Caco-2 (cell line): ENCODE data around the gene ADRA2A. TPM values are rescaled to one million over a fixed set of nuclear protein-coding genes. Genes with fewer than 3 reads are reported as not detected.

Experiments
- BruUV-seq: library from RNA; stranded (reverse); fragments of 400-500 nt; replicated peaks from 2 replicates; lab custom pipeline; 2021; lab: Mats Ljungman, UMichigan
- CTCF ChIA-PET: fragments of 300-600 bp; sonication (Branson Sonifier 250); formaldehyde crosslinking; loops from one replicate; lab custom pipeline; 2022; ENCODE audit warnings: antibody characterized with exemption; lab: Charles Lee
- POLR2A ChIA-PET: fragments of 300-600 bp; sonication (Branson Sonifier 250); formaldehyde crosslinking; loops from one replicate; lab custom pipeline; 2022; ENCODE audit warnings: antibody characterized with exemption; lab: Charles Lee
- DNase-seq, 2 experiments: peaks; one replicate each; pipeline versions ENCODE4 v3.0.0 to v3.0.0-alpha.2; 2020 to 2022
- H3K27me3 ChIP-seq: replicated peaks from 2 replicates; pipeline ENCODE4 v1.6.0; 2011; ENCODE audit warnings: low read length; ENCODE audit not compliant: control insufficient read depth, insufficient read depth
- H3K36me3 ChIP-seq: 2 replicates; pipeline ENCODE4 v1.5.1; 2011; ENCODE audit warnings: low read length; ENCODE audit not compliant: control insufficient read depth, insufficient read depth
- H3K4me1 ChIP-seq: fragments of 250-450 bp; sonication (Bioruptor Pico); 2 replicates; pipeline ENCODE4 v1.5.1; 2020; ENCODE audit warnings: mild to moderate bottlenecking
- H3K4me3 ChIP-seq: 2 replicates; pipeline ENCODE4 v1.5.1; 2011; ENCODE audit warnings: low read depth, mild to moderate bottlenecking, control low read depth, low read length
- H3K9me3 ChIP-seq: fragments of 250-450 bp; sonication (Bioruptor Pico); 2 replicates; pipeline ENCODE4 v1.5.1; 2020; ENCODE audit warnings: mild to moderate bottlenecking, moderate library complexity
- H3K27ac Mint-ChIP-seq: one replicate; pipeline ENCODE4 v1.8.0; 2022; ENCODE audit warnings: mixed read lengths; ENCODE audit not compliant: unreplicated experiment
- H3K27me3 Mint-ChIP-seq: one replicate; pipeline ENCODE4 v1.8.0; 2022; ENCODE audit warnings: mixed read lengths; ENCODE audit not compliant: insufficient read depth, unreplicated experiment
- H3K36me3 Mint-ChIP-seq: one replicate; pipeline ENCODE4 v1.8.0; 2022; ENCODE audit warnings: mild to moderate bottlenecking, mixed read lengths; ENCODE audit not compliant: insufficient read depth, unreplicated experiment
- H3K4me1 Mint-ChIP-seq: one replicate; pipeline ENCODE4 v1.8.0; 2022; ENCODE audit warnings: low read depth, mixed read lengths; ENCODE audit not compliant: unreplicated experiment
- H3K4me3 Mint-ChIP-seq: one replicate; pipeline ENCODE4 v1.8.0; 2022; ENCODE audit warnings: mild to moderate bottlenecking, moderate library complexity, mixed read lengths; ENCODE audit not compliant: unreplicated experiment
- H3K9me3 Mint-ChIP-seq: one replicate; pipeline ENCODE4 v1.8.0; 2022; ENCODE audit warnings: mixed read lengths; ENCODE audit not compliant: unreplicated experiment
- intact Hi-C: fragments of 100-400 bp; cut with micrococcal nuclease; formaldehyde crosslinking; loops from one replicate; pipeline ENCODE4 v1.10.0; 2022; ENCODE audit not compliant: unreplicated experiment
- total RNA-seq: library from RNA; stranded (reverse); gene quantifications from 2 replicates; pipeline ENCODE4 v1.2.3, GENCODE V29; 2022
- TF ChIP-seq, protein P1 (sequence below), 2 experiments: fragments of 200-600 bp in 1 of 2; IDR thresholded peaks; 1 replicate in 1 of 2; 2 replicates in 1 of 2; pipeline versions ENCODE4 v1.5.1 to v1.8.0; 2011 to 2022; ENCODE audit warnings: antibody characterized with exemption in 1 of 2, control low read depth in 1 of 2, inconsistent platforms in 1 of 2, low read depth in 1 of 2, low read length in 1 of 2, mild to moderate bottlenecking in 1 of 2, moderate library complexity in 1 of 2; ENCODE audit not compliant: insufficient read depth in 1 of 2, severe bottlenecking in 1 of 2, unreplicated experiment in 1 of 2

The ADRA2A gene
- total RNA-seq, 1 experiment from 2014 or later = 0.70 TPM

DNA sequence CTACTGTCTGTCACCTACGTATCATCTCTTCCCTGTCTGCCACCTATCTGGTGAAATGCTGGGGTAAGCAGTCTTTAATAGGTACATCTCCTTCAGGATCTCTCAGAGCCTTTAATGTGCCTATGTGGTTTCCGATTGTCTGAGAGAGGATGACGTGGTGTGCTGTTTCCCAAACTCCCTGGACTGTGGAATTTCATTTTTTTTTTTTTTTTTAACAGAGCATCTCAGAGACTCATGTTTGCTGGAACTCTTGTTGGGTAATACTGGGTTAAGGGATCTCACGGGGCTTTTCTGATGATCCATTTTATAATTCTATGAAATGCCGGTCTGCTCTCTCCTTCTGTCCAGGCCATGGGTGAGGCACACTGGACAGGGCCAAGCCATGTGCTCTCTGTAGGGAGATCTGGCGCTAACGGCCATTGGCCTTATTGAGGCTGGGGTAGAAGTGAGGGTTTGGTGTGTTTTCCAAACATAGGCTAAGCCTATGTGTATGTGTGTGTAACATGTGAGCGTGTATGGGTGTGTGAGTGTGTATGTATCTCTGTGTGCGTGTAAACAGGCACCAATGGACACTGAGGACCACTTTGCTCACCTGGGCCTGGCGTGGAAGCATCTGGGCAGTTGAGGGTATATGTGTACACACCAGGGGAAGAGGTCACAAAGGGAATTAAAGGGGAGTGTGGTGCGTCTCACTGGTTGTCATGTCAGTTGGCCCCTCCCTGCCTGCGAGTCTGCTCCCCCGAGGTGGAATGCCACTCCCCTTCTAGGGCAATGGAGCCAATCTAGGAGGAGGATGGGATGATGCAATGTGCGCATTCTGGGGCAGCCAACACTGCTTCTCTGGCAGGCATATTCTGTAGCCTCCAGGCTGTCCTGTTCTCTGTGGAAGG, 7.8 kb downstream of the ADRA2A start:
- Mint-ChIP-seq H3K27me3 (peaks cover 16% of the 10 kb centered on the region), H3K4me3 (no peak overlapping the region), H3K4me1 (no peaks in the 10 kb centered on the region), H3K36me3 (no peaks in the 10 kb centered on the region), H3K9me3 (no peaks in the 10 kb centered on the region), H3K27ac (no peak overlapping the region)
- H3K4me1 ChIP-seq = no peaks in the 10 kb centered on the region
- H3K9me3 ChIP-seq = no peaks in the 10 kb centered on the region
- H3K4me3 ChIP-seq = no peak overlapping the region
- H3K36me3 ChIP-seq = no peaks in the 10 kb centered on the region
- BruUV-seq = no TSS peak
- DNase-seq = no peak
- intact Hi-C loops = no loop called here
- no peaks in the 10 kb centered on the region for H3K27me3 ChIP-seq
- CTCF ChIA-PET = no interaction called here
- TF ChIP-seq, protein P1, sequence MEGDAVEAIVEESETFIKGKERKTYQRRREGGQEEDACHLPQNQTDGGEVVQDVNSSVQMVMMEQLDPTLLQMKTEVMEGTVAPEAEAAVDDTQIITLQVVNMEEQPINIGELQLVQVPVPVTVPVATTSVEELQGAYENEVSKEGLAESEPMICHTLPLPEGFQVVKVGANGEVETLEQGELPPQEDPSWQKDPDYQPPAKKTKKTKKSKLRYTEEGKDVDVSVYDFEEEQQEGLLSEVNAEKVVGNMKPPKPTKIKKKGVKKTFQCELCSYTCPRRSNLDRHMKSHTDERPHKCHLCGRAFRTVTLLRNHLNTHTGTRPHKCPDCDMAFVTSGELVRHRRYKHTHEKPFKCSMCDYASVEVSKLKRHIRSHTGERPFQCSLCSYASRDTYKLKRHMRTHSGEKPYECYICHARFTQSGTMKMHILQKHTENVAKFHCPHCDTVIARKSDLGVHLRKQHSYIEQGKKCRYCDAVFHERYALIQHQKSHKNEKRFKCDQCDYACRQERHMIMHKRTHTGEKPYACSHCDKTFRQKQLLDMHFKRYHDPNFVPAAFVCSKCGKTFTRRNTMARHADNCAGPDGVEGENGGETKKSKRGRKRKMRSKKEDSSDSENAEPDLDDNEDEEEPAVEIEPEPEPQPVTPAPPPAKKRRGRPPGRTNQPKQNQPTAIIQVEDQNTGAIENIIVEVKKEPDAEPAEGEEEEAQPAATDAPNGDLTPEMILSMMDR (IDR thresholded peaks at IDR 0.05; ENCODE audit: insufficient read depth in 1 of 2, low read depth in 1 of 2, low read length in 1 of 2, severe bottlenecking in 1 of 2, unreplicated experiment in 1 of 2) = no peak
- POLR2A ChIA-PET = no interaction called here

DNA sequence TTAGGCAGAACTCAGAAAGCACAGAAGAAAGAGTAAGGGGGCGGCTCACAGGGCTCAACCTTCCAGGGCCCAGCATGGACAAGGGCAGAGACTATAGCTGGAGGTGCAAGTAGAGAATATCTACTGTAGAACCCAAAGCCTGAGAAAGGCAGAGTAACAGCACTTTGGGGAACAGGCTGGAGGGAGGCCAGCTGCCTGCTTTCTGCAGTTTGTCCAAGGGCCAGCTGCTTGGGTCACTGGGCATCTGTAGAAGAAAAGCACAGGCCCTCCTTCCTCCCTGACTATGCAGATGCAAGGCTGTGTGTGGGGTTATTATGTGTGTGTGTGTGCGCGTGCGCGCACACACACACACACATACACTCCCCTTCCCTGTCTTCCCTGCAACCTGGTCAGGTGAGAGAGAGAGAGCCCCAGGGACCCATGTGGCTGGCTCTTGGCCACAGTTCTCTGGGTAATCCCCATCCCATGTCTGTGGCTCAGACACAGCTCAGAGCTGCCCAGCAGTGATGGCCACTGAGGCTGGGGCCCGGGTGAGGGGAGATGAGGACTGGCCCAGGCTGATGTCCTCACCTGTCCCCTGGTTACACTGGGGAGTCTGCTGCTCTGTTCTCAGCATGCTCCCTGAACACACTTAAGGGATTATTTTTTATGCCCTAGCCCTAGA, 9.0 kb downstream of the ADRA2A start:
- H3K36me3 Mint-ChIP-seq = no peaks in the 10 kb centered on the region
- H3K4me3 Mint-ChIP-seq = no peak overlapping the region
- H3K27me3 ChIP-seq = no peaks in the 10 kb centered on the region
- no peaks in the 10 kb centered on the region for H3K36me3 ChIP-seq
- POLR2A ChIA-PET = no interaction called here
- no peaks in the 10 kb centered on the region for H3K4me1 ChIP-seq
- H3K27me3 Mint-ChIP-seq = peaks cover 11% of the 10 kb centered on the region
- intact Hi-C loops = no loop called here
- TF ChIP-seq, protein P1 (IDR thresholded peaks at IDR 0.05; ENCODE audit: insufficient read depth in 1 of 2, low read depth in 1 of 2, low read length in 1 of 2, severe bottlenecking in 1 of 2, unreplicated experiment in 1 of 2) = no peak
- H3K9me3 Mint-ChIP-seq = no peaks in the 10 kb centered on the region
- no peaks in the 10 kb centered on the region for H3K9me3 ChIP-seq
- no peak for DNase-seq
- H3K27ac Mint-ChIP-seq = no peak overlapping the region
- H3K4me3 ChIP-seq = no peak overlapping the region
- no TSS peak for BruUV-seq
- CTCF ChIA-PET = no interaction called here
- no peaks in the 10 kb centered on the region for H3K4me1 Mint-ChIP-seq

GRCh38 chr10:111086574-111086973, 9.7 kb downstream of the ADRA2A start:
- Mint-ChIP-seq H3K27me3 (peaks cover 9% of the 10 kb centered on the region), H3K36me3 (no peaks in the 10 kb centered on the region), H3K4me1 (no peaks in the 10 kb centered on the region), H3K9me3 (no peaks in the 10 kb centered on the region), H3K4me3 (no peak overlapping the region), H3K27ac (no peak overlapping the region)
- Histone ChIP-seq H3K4me3 (no peak overlapping the region), H3K36me3 (no peaks in the 10 kb centered on the region), H3K4me1 (no peaks in the 10 kb centered on the region), H3K27me3 (no peaks in the 10 kb centered on the region), H3K9me3 (no peaks in the 10 kb centered on the region)
- ChIA-PET POLR2A (no interaction called here), CTCF (no interaction called here)
- no TSS peak for BruUV-seq
- TF ChIP-seq, protein P1 (IDR thresholded peaks at IDR 0.05; ENCODE audit: insufficient read depth in 1 of 2, low read depth in 1 of 2, low read length in 1 of 2, severe bottlenecking in 1 of 2, unreplicated experiment in 1 of 2) = no peak
- intact Hi-C loops = no loop called here
- DNase-seq = no peak
